Activated CD4-positive, alpha-beta T cell treated with anti-CD3 and anti-CD28 coated beads, Interleukin-2, amount 50 U/mL, for 48 hours (primary cell): Measurements from ENCODE around the gene WSB1.
"Not testable (repeated sequence)": the region's sequence is repeated elsewhere in the genome, so short reads cannot be mapped to it uniquely, and the experiment has no call there.

Experiments
- DNase-seq, 2 experiments: peaks; one replicate each; pipeline ENCODE4 v3.0.0-alpha.2; 2020

Gene WSB1, protein sequence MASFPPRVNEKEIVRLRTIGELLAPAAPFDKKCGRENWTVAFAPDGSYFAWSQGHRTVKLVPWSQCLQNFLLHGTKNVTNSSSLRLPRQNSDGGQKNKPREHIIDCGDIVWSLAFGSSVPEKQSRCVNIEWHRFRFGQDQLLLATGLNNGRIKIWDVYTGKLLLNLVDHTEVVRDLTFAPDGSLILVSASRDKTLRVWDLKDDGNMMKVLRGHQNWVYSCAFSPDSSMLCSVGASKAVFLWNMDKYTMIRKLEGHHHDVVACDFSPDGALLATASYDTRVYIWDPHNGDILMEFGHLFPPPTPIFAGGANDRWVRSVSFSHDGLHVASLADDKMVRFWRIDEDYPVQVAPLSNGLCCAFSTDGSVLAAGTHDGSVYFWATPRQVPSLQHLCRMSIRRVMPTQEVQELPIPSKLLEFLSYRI

DNA sequence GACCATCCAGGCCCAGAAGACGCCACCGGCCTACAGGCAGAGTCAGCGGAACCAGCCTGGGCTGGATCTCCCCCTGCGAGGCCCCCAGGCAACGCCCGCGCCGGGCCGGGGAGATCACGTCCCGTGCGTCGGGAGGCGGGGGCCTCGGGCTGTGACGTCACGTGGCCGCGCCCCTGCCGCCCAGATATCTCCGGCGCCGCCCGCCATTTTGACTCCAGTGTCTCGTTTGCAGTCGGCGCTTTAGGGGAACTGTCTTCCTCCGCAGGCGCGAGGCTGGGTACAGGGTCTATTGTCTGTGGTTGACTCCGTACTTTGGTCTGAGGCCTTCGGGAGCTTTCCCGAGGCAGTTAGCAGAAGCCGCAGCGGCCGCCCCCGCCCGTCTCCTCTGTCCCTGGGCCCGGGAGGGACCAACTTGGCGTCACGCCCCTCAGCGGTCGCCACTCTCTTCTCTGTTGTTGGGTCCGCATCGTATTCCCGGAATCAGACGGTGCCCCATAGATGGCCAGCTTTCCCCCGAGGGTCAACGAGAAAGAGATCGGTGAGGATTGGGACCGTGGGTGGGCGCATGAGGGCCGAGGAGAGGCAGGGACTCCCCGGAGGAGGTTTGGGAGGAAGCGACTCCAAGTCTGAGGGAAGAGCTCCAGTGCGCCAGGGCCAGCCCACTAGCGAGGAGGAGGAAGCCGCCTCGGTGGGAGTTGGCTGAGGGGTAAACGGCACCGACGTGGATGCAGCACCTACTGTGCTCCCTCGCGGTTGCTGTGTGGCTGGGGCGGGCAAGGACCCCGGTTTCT, at the start of gene WSB1:
Gene WSB1 (plus strand): TSS at position 217 of the 791 bp plus-strand sequence. CDS start 282 bp downstream, at position 499.
- DNase-seq, result peak; percentile 90 to 92

DNA sequence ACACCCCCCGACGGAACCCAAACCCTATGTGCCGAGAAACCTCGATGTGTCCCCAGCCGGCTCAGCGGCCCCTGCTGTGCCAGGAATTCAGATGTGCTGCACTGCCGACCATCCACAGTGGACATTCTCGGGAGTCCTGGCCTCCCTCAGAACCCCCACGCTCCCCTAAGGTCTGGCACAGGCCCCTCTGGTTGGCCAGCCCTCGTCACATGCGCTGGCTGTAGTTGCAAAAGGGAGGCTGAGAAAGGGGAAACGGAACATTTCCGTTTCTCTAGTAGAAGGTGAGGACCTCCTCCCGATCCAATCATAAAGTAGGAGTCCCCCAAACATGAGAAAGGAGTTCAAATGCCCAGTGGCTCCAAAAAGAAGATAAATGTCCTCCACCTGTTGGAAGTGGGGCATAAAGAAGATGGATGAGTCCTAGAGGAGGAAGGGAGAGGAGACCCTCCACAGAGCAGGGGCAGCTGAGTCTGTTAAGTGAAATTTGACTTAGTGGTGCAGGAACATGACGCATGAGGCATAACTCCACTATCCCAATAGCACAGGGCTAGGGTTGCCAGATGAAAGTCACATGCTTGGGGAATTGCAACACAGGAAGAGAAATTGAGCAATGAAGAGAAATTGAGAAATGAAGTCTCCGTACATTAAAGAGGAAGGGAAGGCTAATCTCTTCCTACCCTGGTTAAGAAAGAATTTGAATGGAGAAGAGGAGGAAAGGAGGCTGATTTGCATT, 49.3 kb upstream of the WSB1 start:
- no peak for DNase-seq

DNA sequence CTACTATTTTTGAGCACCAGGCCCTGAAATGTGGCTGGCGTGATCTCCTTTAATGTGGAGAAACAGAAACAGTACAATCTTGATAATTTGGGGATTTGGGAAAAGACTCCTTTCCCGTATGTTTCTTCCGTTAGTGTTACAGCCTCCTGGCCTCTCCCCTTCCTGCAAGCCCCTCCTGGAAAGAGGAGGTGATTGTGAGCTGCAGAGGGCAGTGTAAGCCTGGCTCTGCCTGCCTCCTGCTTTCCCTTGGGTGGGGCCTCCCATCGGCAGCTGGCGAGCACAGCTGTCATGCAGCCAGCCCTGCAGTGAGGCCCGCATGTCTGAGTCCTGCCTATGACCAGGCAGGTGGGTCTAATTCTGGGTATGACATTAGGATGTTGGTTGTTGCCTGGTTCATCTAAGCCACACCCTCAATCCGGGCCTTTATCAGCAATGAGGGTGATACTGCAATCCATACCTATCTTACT, 48.7 kb upstream of the WSB1 start:
- peak; percentile 48 to 59 for DNase-seq

DNA sequence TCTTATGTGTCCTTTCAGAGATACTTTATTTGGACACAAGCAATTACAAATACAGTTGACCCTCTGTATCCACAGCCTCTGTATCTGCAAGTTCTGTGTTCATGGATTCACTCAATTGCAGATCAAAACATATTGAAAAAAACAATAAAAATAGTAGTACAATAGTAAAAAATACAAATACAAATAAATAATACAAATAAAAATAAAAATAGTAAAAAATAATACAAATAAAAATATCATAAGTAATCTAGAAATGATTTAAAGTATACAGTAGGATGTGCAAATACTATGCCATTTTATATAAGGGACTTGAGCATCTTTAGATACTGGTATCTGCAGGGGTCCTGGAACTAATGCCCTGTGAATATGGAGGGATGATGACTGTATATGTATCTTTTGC, 47.4 kb upstream of the WSB1 start:
- no peak for DNase-seq

DNA sequence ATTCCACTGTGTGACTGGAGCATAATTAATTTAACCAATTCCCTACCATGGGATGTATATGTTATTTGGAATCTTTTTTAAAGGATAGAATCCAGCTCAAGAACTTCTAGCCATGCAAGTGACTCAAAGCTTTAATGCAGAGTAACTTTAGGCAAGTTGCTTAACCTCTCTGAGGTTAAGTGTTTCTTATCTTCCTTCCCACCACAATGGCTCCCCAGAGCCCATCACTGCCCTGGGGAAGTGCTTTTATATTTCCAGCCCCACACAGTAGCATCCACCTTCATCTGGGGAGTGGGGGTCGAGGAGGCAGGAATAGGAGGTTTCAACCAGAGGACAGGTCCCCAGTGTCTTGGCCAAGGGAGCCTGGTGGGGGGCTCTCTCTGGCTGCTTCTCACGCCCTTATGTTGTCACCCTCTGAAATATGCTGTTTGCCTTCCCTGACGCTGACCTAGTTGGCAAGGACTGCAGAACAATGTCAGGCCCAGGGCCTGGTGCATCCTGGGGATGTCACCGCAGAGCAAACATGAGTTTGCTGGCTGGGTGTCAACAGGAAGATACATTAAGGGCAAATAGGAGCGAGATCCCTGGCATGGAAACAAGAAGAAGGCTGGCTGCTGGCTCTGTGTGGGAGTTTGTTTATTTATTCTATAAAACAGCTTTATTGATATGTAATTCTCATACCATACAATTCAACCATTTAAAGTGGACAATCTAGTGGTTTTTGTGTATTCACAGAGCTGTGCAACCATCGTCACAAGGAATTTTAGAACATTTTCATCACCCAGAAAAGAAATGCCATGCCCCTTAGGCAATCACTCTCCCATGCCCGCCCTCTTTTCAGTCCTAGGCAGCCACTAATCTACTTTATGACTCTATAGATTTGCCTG, 46.6 kb upstream of the WSB1 start:
- no peak for DNase-seq

DNA sequence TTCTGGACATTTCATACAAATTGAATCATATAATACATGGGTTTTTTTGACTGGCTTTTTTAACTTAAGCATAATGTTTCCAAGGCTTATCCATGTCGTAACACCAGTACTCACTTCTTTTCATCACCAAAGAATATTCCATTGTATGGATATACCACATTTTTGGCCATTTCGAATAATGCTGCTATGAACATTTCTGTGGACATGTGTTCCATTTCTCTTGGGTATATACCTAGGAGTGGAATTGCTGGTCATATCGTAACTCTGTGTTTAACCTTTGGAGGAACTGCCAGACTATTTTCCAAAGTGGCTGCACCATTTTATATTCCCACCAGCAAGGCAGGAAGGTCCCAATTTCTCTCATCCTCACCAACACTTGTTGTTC, 46.0 kb upstream of the WSB1 start:
- DNase-seq, result no peak

DNA sequence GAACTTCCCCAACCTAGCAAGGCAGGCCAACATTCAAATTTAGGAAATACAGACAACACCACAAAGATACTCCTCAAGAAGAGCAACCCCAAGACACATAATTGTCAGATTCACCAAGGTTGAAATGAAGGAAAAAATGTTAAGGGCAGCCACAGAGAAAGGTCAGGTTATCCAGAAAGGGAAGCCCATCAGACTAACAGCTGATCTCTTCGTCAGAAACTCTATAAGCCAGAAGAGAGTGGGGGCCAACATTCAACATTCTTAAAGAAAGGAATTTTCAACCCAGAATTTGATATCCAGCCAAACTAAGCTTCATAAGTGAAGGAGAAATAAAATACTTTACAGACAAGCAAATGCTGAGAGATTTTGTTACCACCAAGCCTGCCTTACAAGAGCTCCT, 43.1 kb upstream of the WSB1 start:
- not testable (repeated sequence) for DNase-seq

DNA sequence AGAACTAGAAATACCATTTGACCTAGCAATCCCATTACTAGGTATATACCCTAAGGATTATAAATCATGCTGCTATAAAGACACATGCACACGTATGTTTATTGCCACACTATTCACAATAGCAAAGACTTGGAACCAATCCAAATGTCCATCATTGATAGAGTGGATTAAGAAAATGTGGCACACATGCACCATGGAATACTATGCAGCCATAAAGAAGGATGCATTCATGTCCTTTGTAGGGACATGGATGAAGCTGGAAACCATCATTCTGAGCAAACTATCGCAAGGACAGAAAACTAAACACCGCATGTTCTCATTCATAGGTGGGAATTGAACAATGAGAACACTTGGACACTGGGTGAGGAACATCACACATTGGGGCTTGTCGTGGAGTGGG, 39.1 kb upstream of the WSB1 start:
- not testable (repeated sequence) for DNase-seq

DNA sequence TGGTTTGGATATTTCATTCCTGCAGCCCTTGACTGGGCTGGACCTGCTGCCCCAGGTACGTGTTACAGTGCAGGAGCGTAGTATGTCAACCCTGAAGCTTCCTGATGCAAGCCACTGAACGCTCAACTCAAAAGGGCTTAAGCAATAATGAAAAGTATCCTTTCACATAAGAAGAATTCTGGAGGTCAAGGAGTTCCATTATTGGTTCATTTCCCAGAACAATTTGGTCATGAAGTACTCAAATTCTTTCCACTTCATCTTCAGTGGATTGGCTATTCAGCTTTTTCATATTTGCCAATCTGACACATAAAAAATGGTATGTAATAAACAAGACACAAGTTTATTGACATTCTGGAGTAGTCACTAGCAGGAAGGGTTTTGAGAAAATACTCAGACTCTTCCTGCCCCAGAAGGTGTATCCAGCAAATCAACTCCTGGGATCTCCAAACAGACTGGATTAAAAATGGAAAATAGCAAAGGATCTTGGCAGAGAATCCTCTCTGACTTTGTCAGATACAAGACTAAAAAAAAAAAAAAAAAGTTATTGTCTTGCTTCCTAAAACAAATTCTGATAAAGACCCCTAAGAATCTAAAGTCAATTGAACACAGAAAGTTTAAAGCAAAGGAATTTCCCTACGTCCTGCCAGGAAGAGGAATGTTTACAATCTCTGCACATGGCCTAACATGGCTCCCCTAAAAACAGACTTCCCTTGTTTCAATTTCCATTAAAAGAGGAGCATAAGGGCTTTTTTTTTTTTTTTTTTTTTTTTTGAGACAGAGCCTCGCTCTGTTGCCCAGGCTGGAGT, 37.5 kb upstream of the WSB1 start:
- no peak for DNase-seq

DNA sequence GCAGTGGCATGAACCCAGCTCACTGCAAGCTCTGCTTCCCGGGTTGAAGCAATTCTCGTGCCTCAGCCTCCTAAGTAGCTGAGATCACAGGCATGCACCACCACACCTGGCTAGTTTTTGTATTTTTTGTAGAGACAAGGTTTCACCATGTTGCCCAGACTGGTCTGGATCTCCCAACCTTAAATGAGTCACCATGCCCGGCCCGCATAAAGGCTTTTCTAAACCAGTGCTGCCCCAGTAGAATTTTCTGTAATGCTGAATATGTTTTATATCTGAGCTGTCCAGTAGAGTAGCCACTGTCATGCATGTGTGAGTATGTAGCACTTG, 36.9 kb upstream of the WSB1 start:
- DNase-seq, result no peak

DNA sequence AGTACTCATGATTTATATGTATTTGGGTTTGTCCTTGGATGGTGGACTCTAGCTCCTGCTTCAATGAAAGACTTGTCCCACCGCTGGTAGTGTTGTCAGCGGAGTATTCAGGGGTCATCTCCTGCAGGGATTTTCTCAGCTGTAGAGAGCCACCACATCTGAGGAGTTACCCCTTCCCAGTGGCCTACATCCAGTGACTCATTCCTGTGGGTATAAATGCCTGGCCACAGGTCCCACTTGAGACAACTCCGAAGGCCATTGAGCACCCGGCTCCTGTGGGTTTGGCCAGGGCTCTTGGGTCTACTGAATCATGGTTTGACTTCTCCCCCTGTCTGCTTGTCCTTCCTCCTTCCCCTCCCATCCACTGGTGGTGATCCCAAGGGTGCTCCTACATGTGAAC, 34.6 kb upstream of the WSB1 start:
- DNase-seq, result no peak

DNA sequence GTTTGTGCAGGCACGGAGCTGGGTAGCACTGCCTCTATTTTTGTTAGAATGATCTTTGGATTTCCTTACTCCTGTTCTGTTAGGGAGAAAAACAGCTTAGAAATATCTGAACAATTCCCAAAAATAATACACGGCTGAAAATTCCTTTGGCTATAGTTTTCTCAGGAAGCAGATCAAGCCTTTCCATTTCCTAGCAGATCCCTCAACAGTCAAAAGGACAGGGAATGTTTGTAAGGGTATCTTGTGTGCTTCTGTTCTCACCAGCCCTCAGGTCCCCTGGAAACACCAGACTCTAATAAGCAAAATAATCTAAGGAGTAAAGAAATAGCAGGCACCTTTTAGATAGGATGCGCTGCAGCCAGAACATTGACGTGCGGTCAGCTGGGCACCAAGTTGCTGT, 30.5 kb upstream of the WSB1 start:
- DNase-seq, result no peak

DNA sequence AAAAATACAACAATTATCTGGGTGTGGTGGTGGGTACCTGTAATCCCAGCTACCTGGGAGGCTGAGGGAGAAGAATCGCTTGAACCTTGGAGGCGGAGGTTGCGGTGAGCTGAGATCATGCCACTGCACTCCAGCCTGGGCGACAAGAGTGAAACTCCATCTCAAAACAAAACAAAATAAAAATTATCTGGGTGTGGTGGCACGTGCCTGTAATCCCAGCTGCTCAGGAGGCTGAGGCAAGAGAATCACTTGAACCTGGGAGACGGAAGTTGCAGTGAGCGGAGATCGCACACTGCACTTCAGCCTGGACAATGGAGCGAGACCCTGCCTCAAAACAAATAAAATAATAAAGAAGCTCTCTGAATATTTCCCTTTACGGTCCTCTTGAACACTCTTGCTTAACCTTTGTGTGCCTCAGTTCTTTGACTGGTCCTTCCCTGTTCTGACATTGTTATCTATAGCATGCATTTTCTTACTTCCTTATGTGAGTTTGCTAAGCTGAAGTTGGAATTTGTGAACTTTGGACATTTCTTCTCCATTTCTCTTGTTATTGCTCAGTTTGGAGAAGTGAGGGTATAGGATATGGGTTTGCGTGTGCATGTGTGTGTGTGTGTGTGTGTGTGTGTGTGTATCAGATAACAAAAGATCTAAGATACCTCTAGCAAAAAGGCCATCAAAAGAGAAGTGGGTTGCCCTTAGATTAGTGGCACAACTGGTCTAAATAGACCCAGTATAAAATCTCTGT, 29.7 kb upstream of the WSB1 start:
- no peak for DNase-seq

DNA sequence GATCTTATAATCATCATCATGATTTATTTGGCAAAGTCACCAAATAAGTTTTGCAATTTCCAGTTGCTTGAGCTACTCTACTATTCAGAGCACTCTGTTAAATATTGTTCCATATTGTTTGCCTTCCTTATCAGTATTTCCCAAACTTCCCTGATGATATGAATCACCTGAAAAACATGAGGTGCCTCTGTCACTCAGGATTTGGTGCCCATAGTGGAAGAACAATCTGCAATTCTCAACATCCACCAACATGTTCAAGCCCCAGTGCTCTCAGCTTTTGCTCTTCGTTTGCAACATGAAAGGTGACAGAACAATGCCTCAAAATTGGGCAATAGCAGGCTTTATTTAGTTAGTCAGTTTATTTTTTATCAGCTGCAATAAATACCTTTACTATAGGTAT, 28.6 kb upstream of the WSB1 start:
- DNase-seq, result no peak

DNA sequence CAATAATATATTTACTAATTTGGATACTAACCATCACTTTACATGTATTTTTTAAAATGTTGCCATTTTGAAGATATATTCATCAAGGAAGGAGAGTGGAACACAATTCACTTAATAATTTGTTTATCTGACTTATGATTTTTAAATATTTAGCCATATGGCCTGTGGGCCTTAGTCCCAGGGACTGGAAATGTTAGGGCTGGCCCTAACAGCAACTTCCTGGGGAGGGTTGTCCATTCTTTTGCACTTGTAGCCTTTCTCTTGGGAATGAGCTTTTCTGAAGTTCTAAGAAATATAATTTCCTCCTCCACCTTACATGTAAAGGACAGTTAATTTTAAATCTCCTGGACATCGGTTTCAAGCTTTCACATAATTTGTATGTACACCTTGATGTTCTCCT, 27.7 kb upstream of the WSB1 start:
- no peak for DNase-seq

DNA sequence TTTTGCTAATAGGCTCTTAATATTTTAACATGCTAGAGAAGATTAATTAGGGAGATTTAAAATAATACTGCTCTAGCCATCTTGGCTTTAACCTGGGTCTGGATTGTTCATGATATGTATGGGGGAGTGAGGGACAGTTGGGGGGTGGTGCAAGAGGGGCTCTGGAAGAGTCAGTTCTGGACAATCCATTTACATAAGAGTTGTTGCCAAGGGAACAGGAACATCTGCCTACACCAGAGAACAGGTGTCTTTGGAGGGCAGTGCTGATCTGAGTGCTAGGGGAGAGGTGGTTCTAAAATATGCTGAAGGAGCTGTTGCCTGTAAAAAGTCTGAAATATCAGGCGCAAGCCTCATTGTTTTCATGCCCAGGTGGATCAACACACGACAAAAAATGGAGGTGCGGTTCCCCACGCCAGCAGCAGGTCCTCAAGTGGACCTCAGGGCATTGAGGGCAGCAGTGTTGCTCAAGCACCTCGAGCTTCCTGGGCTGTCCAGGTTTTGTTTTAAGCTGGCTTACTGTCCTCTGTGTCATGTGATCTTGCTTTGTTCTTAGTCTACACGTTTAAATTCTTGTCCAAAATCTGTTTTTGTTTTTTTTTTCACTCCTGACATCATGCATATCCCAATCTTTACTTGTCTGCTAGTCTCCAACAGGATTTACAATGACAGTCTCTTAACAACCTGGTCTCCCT, 25.4 kb upstream of the WSB1 start:
- DNase-seq, result no peak

DNA sequence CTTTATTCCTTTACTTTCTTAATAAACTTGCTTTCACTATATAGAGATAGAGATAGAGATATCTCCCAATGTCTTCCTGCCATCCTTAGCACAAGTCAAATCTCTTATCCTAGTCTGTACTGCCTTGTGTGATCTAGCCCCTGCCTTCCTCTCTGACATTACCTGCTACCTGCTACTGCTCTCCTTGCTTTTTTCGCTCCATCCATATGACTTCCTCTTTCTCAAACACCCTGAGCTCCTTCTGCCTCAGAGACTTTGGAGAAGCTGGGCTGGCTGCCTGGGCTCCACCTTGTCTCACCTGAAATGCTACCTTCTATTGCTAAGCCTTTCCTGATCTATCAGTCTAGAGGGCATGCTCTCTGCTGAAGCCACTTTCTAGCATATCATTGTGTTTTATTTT, 24.7 kb upstream of the WSB1 start:
- no peak for DNase-seq

DNA sequence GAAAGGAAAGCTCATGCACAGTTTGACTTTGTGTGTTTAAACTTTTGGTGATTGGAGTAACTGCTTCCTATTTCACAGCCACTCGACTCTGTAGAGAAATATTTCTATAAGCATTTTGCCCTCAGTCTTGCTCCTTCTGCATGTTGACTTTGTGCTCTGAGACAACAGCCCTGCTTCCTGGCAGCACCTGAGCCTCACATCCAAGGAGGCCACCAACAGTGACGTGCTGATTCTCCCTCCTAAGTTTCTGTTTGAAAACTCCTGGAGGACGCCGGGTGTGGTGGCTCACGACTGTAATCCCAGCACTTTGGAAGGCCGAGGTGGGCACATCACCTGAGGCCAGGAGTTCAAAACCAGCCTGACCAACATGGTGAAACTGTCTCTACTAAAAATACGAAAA, 23.9 kb upstream of the WSB1 start:
- DNase-seq, result no peak

DNA sequence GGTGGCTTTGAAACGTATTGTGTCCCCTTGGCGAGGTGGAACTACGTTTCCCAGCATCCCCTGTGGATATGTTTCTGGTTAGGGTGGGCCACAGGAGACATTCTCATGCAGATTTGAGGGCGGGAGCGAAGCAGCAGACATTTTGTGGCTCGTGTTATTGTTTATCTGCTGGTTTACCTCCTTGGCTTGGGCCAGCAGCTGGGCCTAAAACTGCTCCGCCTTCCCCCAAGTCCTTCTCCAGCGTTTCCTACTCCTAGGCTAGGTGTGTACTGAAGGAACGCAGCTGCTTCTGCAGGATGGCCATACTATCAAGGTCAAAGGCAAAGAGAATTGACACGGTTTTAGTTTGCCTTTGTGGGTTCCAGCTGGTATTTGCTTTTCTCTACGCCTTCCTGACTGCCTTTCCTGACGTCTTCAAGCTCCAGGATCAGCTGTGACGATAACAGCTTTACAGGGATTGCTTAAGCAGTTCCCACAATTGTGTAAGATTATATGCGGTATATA, 17.2 kb upstream of the WSB1 start:
- DNase-seq, result no peak

DNA sequence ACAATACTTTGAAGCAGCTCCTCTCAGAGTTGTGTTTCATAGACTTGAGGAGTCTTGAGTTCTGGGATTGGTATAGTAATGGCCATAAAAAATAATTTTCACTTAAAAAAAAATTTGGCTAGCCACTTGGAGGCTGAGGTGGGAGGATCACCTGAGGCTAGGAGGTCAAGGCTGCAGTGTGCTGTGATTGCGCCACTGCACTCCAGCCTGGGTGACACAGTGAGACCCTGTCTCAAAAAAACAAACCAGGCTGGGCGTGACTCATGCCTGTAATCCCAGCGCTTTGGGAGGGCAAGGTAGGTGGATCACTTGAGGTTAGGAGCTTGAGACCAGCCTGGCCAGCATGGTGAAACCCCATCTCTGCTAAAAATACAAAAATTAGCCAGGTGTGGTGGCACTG, 14.8 kb upstream of the WSB1 start:
- not testable (repeated sequence) for DNase-seq
